K562 (cell line): ENCODE measurements around the gene ITPR1. TPM values are rescaled to one million over a fixed set of nuclear protein-coding genes. Genes with fewer than 3 reads are reported as not detected.

ENCODE experiments used
- ATAC-seq: fragments of 200-7000 bp; cut with Tn5 transposase; 3 replicates; pipeline ENCODE4 v1.9.1; 2020; ENCODE audit warnings: moderate library complexity
- BruUV-seq: library from RNA; stranded (reverse); fragments of 400-500 nt; replicated peaks from 2 replicates; lab custom pipeline; 2021; lab: Mats Ljungman, UMichigan
- CTCF ChIA-PET: fragments of 300-600 bp; formaldehyde crosslinking; extraction: SDS; loops from one replicate; lab custom pipeline; 2021; ENCODE audit warnings: low intra/inter-chr PET ratio; lab: Yijun Ruan, JAX
- POLR2A ChIA-PET: fragments of 300-600, 350-650 bp; sonication (Branson Sonifier 250); formaldehyde crosslinking; extraction: SDS; loops from one replicate; lab custom pipeline; 2021; ENCODE audit warnings: antibody characterized with exemption, inconsistent platforms; lab: Yijun Ruan, JAX
- DNase-seq, 4 experiments: peaks; one replicate each; pipeline versions ENCODE4 v3.0.0 to v3.0.0-alpha.2; 2011 to 2018; ENCODE audit warnings: low spot score in 3 of 4, mixed read lengths in 3 of 4; ENCODE audit errors: extremely low read depth in 1 of 4
- FAIRE-seq: peaks from 2 replicates; lab custom pipeline; 2011; peaks lifted over from hg19 to GRCh38; lab: Jason Lieb, UNC
- H2AFZ ChIP-seq: 2 replicates; pipeline ENCODE4 v1.6.0; 2011; ENCODE audit warnings: low read depth, low read length, control low read depth, inconsistent platforms
- H3K27ac ChIP-seq: fragments of 200-600 bp; 3 replicates; pipeline ENCODE4 v1.8.0; 2011; ENCODE audit warnings: low read depth, mild to moderate bottlenecking, control low read depth, inconsistent platforms, low read length, moderate library complexity, mixed read lengths; ENCODE audit errors: extremely low read depth
- H3K27me3 ChIP-seq, 2 experiments: fragments of 300-600 bp in 1 of 2; 2 replicates in 1 of 2; 3 replicates in 1 of 2; pipeline versions ENCODE4 v1.6.0 to v1.8.0; 2011; ENCODE audit warnings: inconsistent platforms in 2 of 2, low read length in 2 of 2, mild to moderate bottlenecking in 1 of 2, mixed read lengths in 1 of 2, moderate library complexity in 1 of 2; ENCODE audit not compliant: control insufficient read depth in 2 of 2, insufficient read depth in 2 of 2
- H3K36me3 ChIP-seq: fragments of 300-600 bp; 3 replicates; pipeline ENCODE4 v1.8.0; 2011; ENCODE audit warnings: mild to moderate bottlenecking, low read length, inconsistent platforms; ENCODE audit not compliant: control insufficient read depth, insufficient read depth
- H3K4me1 ChIP-seq, 2 experiments: fragments of 200-600 bp in 1 of 2; replicated peaks in 1 of 2; 2 replicates in 1 of 2; 3 replicates in 1 of 2; pipeline versions ENCODE4 v1.5.1 to v1.8.0; 2011; ENCODE audit warnings: inconsistent platforms in 2 of 2, low read length in 2 of 2, mild to moderate bottlenecking in 1 of 2, mixed read lengths in 1 of 2, moderate library complexity in 1 of 2; ENCODE audit not compliant: control insufficient read depth in 2 of 2, insufficient read depth in 2 of 2
- H3K4me2 ChIP-seq: 2 replicates; pipeline ENCODE4 v1.6.1; 2011; ENCODE audit warnings: low read length, control low read depth, inconsistent platforms, mixed read lengths; ENCODE audit not compliant: insufficient read depth
- H3K4me3 ChIP-seq: fragments of 200-600 bp; sonication (generic), shearing (Covaris generic); 2 replicates; pipeline ENCODE4 v1.5.1; 2016; ENCODE audit warnings: control low read depth, inconsistent platforms
- H3K79me2 ChIP-seq: fragments of 200-600 bp; 3 replicates; pipeline ENCODE4 v1.8.0; 2011; ENCODE audit warnings: low read length, inconsistent platforms; ENCODE audit not compliant: control insufficient read depth, insufficient read depth
- H3K9ac ChIP-seq, 2 experiments: 2 replicates each; pipeline versions ENCODE4 v1.6.0 to v1.6.1; 2011; ENCODE audit warnings: low read depth in 2 of 2, low read length in 2 of 2, control low read depth in 1 of 2, inconsistent platforms in 1 of 2, mild to moderate bottlenecking in 1 of 2, mixed read lengths in 1 of 2; ENCODE audit not compliant: insufficient read depth in 1 of 2
- H3K9me1 ChIP-seq: one replicate; pipeline ENCODE4 v1.6.0; 2011; ENCODE audit warnings: inconsistent platforms, mild to moderate bottlenecking, low read length, moderate library complexity; ENCODE audit not compliant: control insufficient read depth, insufficient read depth
- H3K9me3 ChIP-seq: replicated peaks from 2 replicates; pipeline ENCODE4 v1.5.1; 2011; ENCODE audit warnings: low read depth, low read length, inconsistent platforms; ENCODE audit not compliant: control insufficient read depth, insufficient read depth
- H4K20me1 ChIP-seq: replicated peaks from 2 replicates; pipeline ENCODE4 v1.6.1; 2011; ENCODE audit warnings: low read length, inconsistent platforms, mixed read lengths; ENCODE audit not compliant: control insufficient read depth, insufficient read depth
- DPF2 ChIP-seq: fragments of 450-650 bp; IDR thresholded peaks from 2 replicates; pipeline ENCODE4 v1.6.1; 2016
- FOXJ3 ChIP-seq: sonication (generic); formaldehyde crosslinking; IDR thresholded peaks from 2 replicates; pipeline ENCODE4 v1.4.0; 2020; ENCODE audit warnings: mild to moderate bottlenecking, missing genetic modification reagents
- GABPB1 ChIP-seq: sonication (generic); formaldehyde crosslinking; IDR thresholded peaks from 2 replicates; pipeline ENCODE4 v1.8.0; 2022; ENCODE audit warnings: mild to moderate bottlenecking, missing genetic modification reagents
- HDAC8 ChIP-seq: fragments of 450-650 bp; IDR thresholded peaks from 2 replicates; pipeline ENCODE4 v1.6.1; 2016; ENCODE audit warnings: mild to moderate bottlenecking, missing genetic modification characterization, moderate library complexity, missing compliant biosample characterization
- HSF4 ChIP-seq: fragments of 250-450 bp; sonication (Bioruptor Pico); IDR thresholded peaks from 2 replicates; pipeline ENCODE4 v2.1.2; 2022; ENCODE audit warnings: mild to moderate bottlenecking, moderate library complexity, borderline replicate concordance
- KAT2B ChIP-seq: IDR thresholded peaks from one replicate; pipeline ENCODE4 v1.6.1; 2012; ENCODE audit warnings: low read depth, mild to moderate bottlenecking, control low read depth, inconsistent platforms, low read length, moderate library complexity
- MAFG ChIP-seq: fragments of 450-650 bp; conservative IDR thresholded peaks from 2 replicates; pipeline ENCODE4 v1.6.1; 2016; ENCODE audit warnings: missing genetic modification characterization, missing compliant biosample characterization
- MEIS2 ChIP-seq: fragments of 450-650 bp; IDR thresholded peaks from 2 replicates; pipeline ENCODE4 v1.6.1; 2014; ENCODE audit warnings: mild to moderate bottlenecking; ENCODE audit not compliant: partially characterized antibody
- POLR2H ChIP-seq: IDR thresholded peaks from 2 replicates; pipeline ENCODE4 v1.6.1; 2016; ENCODE audit warnings: missing genetic modification characterization, low read depth, mild to moderate bottlenecking, control low read depth, missing compliant biosample characterization, moderate library complexity
- PRMT5 ChIP-seq: sonication (generic); formaldehyde crosslinking; IDR thresholded peaks from 2 replicates; pipeline ENCODE4 v1.5.0; 2020; ENCODE audit warnings: missing genetic modification reagents
- SP1 ChIP-seq: sonication (generic); formaldehyde crosslinking; IDR thresholded peaks from 2 replicates; pipeline ENCODE4 v1.8.1; 2022; ENCODE audit warnings: mild to moderate bottlenecking, missing genetic modification reagents
- ZNF263 ChIP-seq: sonication (generic); formaldehyde crosslinking; IDR thresholded peaks from 2 replicates; pipeline ENCODE4 v1.8.0; 2022; ENCODE audit warnings: mild to moderate bottlenecking, missing genetic modification reagents, borderline replicate concordance
- ZNF707 ChIP-seq: fragments of 250-450 bp; sonication (Bioruptor Pico); conservative IDR thresholded peaks from 2 replicates; pipeline ENCODE4 v1.8.0; 2022; ENCODE audit warnings: inconsistent platforms, mild to moderate bottlenecking, moderate library complexity
- WGBS: fragments of 100-300 bp; shearing (Covaris generic); methylation state at CpG from one replicate; pipeline ENCODE4 v1.1.6; 2016; ENCODE audit warnings: low coverage, mixed read lengths; ENCODE audit not compliant: insufficient coverage; ENCODE audit errors: missing lambda C conversion rate; 5-methylcytosine and 5-hydroxymethylcytosine counted together
- in situ Hi-C: fragments of 300-500 bp; cut with MboI; formaldehyde crosslinking; loops from 4 replicates; pipeline ENCODE4 v1.15.0; 2018; ENCODE audit warnings: inconsistent platforms, mixed read lengths
- intact Hi-C: fragments of 100-400 bp; cut with micrococcal nuclease; formaldehyde crosslinking; loops from 2 replicates; pipeline ENCODE4 v1.14.2; 2022
- polyA plus RNA-seq, 8 experiments: library from polyadenylated mRNA; depleted of rRNA in 4 of 8; stranded (reverse) in 5 of 8; unstranded in 3 of 8; fragments of >200 nt; fragmentation: Nextera tagmentation in 2 of 8; fragmentation: Illumina TruSeq in 1 of 8; extraction: Ambion mirVana in 2 of 8; extraction: Trizol in 1 of 8; gene quantifications; 2 replicates each; pipeline versions ENCODE4 v1.2.1 to v1.2.3, GENCODE V29; 2011 to 2014; ENCODE audit warnings: inconsistent platforms in 1 of 8, missing spikeins in 1 of 8
- total RNA-seq, 7 experiments: library from RNA; depleted of rRNA in 6 of 7; stranded (reverse); fragments of >200 nt in 6 of 7; fragmentation: Illumina TruSeq in 2 of 7; extraction: Trizol in 2 of 7; gene quantifications; 2 replicates each; pipeline versions ENCODE4 v1.2.1 to v1.2.3, GENCODE V29; 2011 to 2021; ENCODE audit warnings: low replicate concordance in 1 of 7
- TF ChIP-seq, protein P1 (sequence below): sonication (generic); formaldehyde crosslinking; IDR thresholded peaks from 2 replicates; pipeline ENCODE4 v1.8.0; 2022; ENCODE audit warnings: missing genetic modification reagents, mild to moderate bottlenecking, borderline replicate concordance
- TF ChIP-seq, protein P2 (sequence below): fragments of 250-450 bp; sonication (Bioruptor Pico); IDR thresholded peaks from 2 replicates; pipeline ENCODE4 v1.5.0; 2022; ENCODE audit warnings: mild to moderate bottlenecking
- TF ChIP-seq, protein P3 (sequence below): fragments of 450-650 bp; formaldehyde crosslinking; conservative IDR thresholded peaks from 2 replicates; pipeline ENCODE4 v1.4.0; 2022; ENCODE audit warnings: mild to moderate bottlenecking, missing genetic modification characterization
- TF ChIP-seq, protein P4 (sequence below), 2 experiments: fragments of 450-650 bp; conservative IDR thresholded peaks; 2 replicates each; pipeline ENCODE4 v1.6.1; 2017; ENCODE audit warnings: mild to moderate bottlenecking in 2 of 2, moderate library complexity in 2 of 2

Gene ITPR1
- total and polyA plus RNA-seq, 9 of the 15 experiments (the other 6 are each of a cell fraction or from before 2014, with no cell fraction given): 22.4 to 40.0 (median 27.4) TPM

DNA sequence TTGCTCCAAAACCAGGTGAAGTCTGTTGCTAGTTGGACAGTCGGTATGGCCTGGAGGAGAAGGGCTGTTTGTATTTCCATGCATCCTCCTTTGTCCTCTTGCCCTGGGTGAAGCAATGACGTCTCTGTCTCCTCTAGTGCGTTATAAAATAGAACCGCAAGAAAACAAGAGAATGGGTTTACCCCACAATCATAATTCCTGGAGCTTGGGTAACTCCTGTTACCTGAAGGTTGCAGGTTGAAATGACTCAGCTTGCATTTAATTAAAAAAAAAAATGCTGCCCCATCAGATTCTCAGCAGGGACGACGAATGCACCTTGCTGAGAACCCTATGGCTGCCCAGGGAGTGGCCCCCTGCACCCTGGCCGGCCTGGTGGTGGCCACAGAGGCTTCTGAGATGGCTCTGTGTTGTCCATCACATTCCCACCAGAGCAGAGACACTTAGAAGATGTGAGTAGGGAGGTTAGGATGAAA, 257.9 kb downstream of the ITPR1 start:
- POLR2A ChIA-PET: interaction anchor here (1.0 to 2.5 kb wide), 4 partner anchors 8 to 84 kb away, joined by 3 to 8 read pairs (median 5); no protein-coding TSS in a partner anchor
- Histone ChIP-seq H3K27me3 (no peaks in the 10 kb centered on the region), H3K36me3 (no peaks in the 10 kb centered on the region; the same call in 2 of the 3 replicates), H3K9me1 (no peaks in the 10 kb centered on the region), H3K4me3 (no peak overlapping the region), H3K27ac (no peak overlapping the region), H4K20me1 (no peaks in the 10 kb centered on the region), H3K9me3 (no peaks in the 10 kb centered on the region), H3K79me2 (no peaks in the 10 kb centered on the region), H2AFZ (no peak overlapping the region), H3K4me2 (no peak overlapping the region), H3K4me1 (peaks cover 4 to 35% of the 10 kb centered on the region in 2 experiments; a peak in 4 of 5 replicates), H3K9ac (no peak overlapping the region)
- no peak for FAIRE-seq
- BruUV-seq: no TSS peak
- 73% methylated on average over 7 of the region's 7 CpGs for WGBS
- no peak for DNase-seq
- intact Hi-C loops: no loop called here
- no peak for ATAC-seq
- in situ Hi-C loops: no loop called here
- CTCF ChIA-PET: no interaction called here
- TF ChIP-seq PRMT5 (CRISPR knock-in tag): no peak
- TF ChIP-seq MAFG: no peak
- TF ChIP-seq HDAC8 (tag): no peak
- no peak for TF ChIP-seq MEIS2
- TF ChIP-seq ZNF263 (CRISPR knock-in tag): no peak
- no peak for TF ChIP-seq GABPB1 (CRISPR knock-in tag)
- TF ChIP-seq, protein P1, sequence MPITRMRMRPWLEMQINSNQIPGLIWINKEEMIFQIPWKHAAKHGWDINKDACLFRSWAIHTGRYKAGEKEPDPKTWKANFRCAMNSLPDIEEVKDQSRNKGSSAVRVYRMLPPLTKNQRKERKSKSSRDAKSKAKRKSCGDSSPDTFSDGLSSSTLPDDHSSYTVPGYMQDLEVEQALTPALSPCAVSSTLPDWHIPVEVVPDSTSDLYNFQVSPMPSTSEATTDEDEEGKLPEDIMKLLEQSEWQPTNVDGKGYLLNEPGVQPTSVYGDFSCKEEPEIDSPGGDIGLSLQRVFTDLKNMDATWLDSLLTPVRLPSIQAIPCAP (CRISPR knock-in tag): no peak
- no peak for TF ChIP-seq HSF4
- no peak for TF ChIP-seq DPF2
- TF ChIP-seq ZNF707: no peak
- TF ChIP-seq, protein P2, sequence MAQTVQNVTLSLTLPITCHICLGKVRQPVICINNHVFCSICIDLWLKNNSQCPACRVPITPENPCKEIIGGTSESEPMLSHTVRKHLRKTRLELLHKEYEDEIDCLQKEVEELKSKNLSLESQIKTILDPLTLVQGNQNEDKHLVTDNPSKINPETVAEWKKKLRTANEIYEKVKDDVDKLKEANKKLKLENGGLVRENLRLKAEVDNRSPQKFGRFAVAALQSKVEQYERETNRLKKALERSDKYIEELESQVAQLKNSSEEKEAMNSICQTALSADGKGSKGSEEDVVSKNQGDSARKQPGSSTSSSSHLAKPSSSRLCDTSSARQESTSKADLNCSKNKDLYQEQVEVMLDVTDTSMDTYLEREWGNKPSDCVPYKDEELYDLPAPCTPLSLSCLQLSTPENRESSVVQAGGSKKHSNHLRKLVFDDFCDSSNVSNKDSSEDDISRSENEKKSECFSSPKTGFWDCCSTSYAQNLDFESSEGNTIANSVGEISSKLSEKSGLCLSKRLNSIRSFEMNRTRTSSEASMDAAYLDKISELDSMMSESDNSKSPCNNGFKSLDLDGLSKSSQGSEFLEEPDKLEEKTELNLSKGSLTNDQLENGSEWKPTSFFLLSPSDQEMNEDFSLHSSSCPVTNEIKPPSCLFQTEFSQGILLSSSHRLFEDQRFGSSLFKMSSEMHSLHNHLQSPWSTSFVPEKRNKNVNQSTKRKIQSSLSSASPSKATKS (CRISPR knock-in tag): no peak
- TF ChIP-seq, protein P3, sequence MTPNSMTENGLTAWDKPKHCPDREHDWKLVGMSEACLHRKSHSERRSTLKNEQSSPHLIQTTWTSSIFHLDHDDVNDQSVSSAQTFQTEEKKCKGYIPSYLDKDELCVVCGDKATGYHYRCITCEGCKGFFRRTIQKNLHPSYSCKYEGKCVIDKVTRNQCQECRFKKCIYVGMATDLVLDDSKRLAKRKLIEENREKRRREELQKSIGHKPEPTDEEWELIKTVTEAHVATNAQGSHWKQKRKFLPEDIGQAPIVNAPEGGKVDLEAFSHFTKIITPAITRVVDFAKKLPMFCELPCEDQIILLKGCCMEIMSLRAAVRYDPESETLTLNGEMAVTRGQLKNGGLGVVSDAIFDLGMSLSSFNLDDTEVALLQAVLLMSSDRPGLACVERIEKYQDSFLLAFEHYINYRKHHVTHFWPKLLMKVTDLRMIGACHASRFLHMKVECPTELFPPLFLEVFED (CRISPR knock-in tag): no peak
- no peak for TF ChIP-seq POLR2H
- no peak for TF ChIP-seq KAT2B
- TF ChIP-seq SP1 (CRISPR knock-in tag): no peak
- TF ChIP-seq, protein P4, sequence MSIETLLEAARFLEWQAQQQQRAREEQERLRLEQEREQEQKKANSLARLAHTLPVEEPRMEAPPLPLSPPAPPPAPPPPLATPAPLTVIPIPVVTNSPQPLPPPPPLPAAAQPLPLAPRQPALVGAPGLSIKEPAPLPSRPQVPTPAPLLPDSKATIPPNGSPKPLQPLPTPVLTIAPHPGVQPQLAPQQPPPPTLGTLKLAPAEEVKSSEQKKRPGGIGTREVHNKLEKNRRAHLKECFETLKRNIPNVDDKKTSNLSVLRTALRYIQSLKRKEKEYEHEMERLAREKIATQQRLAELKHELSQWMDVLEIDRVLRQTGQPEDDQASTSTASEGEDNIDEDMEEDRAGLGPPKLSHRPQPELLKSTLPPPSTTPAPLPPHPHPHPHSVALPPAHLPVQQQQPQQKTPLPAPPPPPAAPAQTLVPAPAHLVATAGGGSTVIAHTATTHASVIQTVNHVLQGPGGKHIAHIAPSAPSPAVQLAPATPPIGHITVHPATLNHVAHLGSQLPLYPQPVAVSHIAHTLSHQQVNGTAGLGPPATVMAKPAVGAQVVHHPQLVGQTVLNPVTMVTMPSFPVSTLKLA (conservative IDR thresholded peaks at IDR 0.05): no peak
- TF ChIP-seq FOXJ3 (CRISPR knock-in tag): no peak
